ENCODE data around the gene GPATCH11.

The GPATCH11 gene

GRCh38 chr2:37109523-37109922 lies 25.2 kb downstream of the GPATCH11 start:
- DNase-seq: no peak

- no peak for DNase-seq
Measured at GRCh38 chr2:37110306-37111212, 26.2 kb downstream of the GPATCH11 start.

GRCh38 chr2:37111958-37112357 lies 27.6 kb downstream of the GPATCH11 start:
- DNase-seq: no peak

GRCh38 chr2:37117566-37117965 lies 33.2 kb downstream of the GPATCH11 start:
- DNase-seq: no peak

GRCh38 chr2:37119157-37119556 lies 34.8 kb downstream of the GPATCH11 start:
- no peak for DNase-seq

GRCh38 chr2:37125416-37125815 lies 41.1 kb downstream of the GPATCH11 start:
- DNase-seq: no peak

GRCh38 chr2:37132914-37133313 lies 48.6 kb downstream of the GPATCH11 start:
- DNase-seq: no peak

- DNase-seq: no peak
Measured at GRCh38 chr2:37142546-37142945, 58.2 kb downstream of the GPATCH11 start.

DNA sequence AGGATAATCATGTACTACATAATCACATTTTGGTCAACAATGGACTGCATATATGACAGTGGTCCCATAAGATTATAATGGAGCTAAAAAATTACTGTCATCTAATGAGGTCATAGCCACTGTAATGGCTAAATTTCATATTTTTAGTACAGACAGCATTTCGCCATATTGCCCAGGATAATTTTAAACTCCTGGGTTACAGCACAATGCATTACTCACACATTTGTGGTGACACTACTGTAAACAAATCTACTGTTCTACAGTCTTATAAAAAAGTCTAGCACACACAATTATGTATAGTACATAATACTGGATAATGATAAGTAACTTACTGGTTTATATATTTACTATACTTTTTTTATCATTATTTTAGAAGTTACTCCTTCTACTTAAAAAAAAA lies 59.7 kb downstream of the GPATCH11 start:
- DNase-seq: no peak

DNA sequence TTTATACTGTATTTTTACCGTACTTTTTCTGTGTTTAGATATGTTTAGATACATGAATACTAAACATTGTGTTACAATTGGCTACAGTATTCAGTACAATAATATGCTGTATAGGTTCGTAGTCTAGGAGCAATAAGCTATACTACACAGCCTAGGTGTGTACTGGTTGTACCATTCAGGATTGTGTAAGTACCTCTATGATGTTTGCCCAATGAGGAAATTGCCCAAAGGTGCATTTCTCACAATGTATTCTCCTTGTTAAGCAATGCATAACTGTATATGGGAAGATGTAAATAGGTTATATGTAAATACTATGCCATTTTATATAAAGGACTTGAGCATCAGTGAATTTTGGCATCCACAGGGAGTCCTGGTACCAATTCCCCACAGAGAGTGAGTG lies 61.7 kb downstream of the GPATCH11 start:
- DNase-seq: no peak

GRCh38 chr2:37148325-37148724 lies 64.0 kb downstream of the GPATCH11 start:
- no peak for DNase-seq
